HFFc6 (cell line): ENCODE measurements around the gene OLFM2. TPM values are rescaled to one million over a fixed set of nuclear protein-coding genes. Genes with fewer than 3 reads are reported as not detected.
A peak's percentile ranks its signal among the peaks of the same experiment; 100 is the strongest.

Experiments
- DNase-seq: peaks from one replicate; pipeline ENCODE4 v3.0.0-alpha.2; 2018
- H3K27ac Mint-ChIP-seq: 2 replicates; pipeline ENCODE4 v1.8.0; 2020; ENCODE audit warnings: mild to moderate bottlenecking, mixed read lengths
- H3K27me3 Mint-ChIP-seq: 2 replicates; pipeline ENCODE4 v1.8.0; 2021; ENCODE audit warnings: mild to moderate bottlenecking, moderate library complexity, mixed read lengths; ENCODE audit not compliant: insufficient read depth
- H3K36me3 Mint-ChIP-seq: 2 replicates; pipeline ENCODE4 v1.8.0; 2021; ENCODE audit warnings: low read depth, mixed read lengths
- H3K4me1 Mint-ChIP-seq: 2 replicates; pipeline ENCODE4 v1.8.0; 2020; ENCODE audit warnings: low read depth, mixed read lengths
- H3K4me3 Mint-ChIP-seq: 2 replicates; pipeline ENCODE4 v1.8.0; 2020; ENCODE audit warnings: mild to moderate bottlenecking, moderate library complexity, mixed read lengths
- H3K9me3 Mint-ChIP-seq: 2 replicates; pipeline ENCODE4 v1.8.0; 2020; ENCODE audit warnings: mild to moderate bottlenecking, mixed read lengths
- CTCF ChIP-seq: fragments of 200-600 bp; sonication (generic); IDR thresholded peaks from 2 replicates; pipeline ENCODE4 v1.5.0; 2021; ENCODE audit warnings: antibody characterized with exemption, mild to moderate bottlenecking
- total RNA-seq, 6 experiments: library from RNA; stranded (reverse); fragmentation: NEBNext Ultra II Directional; extraction: Animal tissue kit (Norgen Biotek cat#: 25700); gene quantifications; 2 replicates in 1 of 6; 3 replicates in 5 of 6; pipeline ENCODE4 v1.2.3, GENCODE V29; 2021

The OLFM2 gene
- total RNA-seq, 6 experiments from 2014 or later: 1.9 to 7.0 (median 6.3) TPM

GRCh38 chr19:9941671-9942070 lies 5.4 kb upstream of the OLFM2 start:
- H3K9me3 Mint-ChIP-seq: peaks cover 17% of the 10 kb centered on the region; the same call in 1 of the 2 replicates
- H3K4me1 Mint-ChIP-seq: peaks cover 27% of the 10 kb centered on the region
- no peak for DNase-seq
- no peak for TF ChIP-seq CTCF
- peaks cover 11% of the 10 kb centered on the region for H3K36me3 Mint-ChIP-seq
- no peak overlapping the region for H3K27ac Mint-ChIP-seq
- H3K27me3 Mint-ChIP-seq: peaks cover 20% of the 10 kb centered on the region
- no peak overlapping the region for H3K4me3 Mint-ChIP-seq

- Mint-ChIP-seq H3K27me3 (peaks cover 20% of the 10 kb centered on the region), H3K36me3 (peaks cover 11% of the 10 kb centered on the region), H3K4me3 (no peak overlapping the region), H3K27ac (no peak overlapping the region), H3K9me3 (peaks cover 17% of the 10 kb centered on the region; the same call in 1 of the 2 replicates), H3K4me1 (peaks cover 27% of the 10 kb centered on the region)
- DNase-seq: peak; percentile 24
- no peak for TF ChIP-seq CTCF
These were observed 4.9 kb upstream of the OLFM2 start for GRCh38 chr19:9941231-9941630.

- peak; percentile 62 for DNase-seq
- Mint-ChIP-seq H3K36me3 (peaks cover 11% of the 10 kb centered on the region), H3K27me3 (peaks cover 22% of the 10 kb centered on the region), H3K4me3 (no peak overlapping the region), H3K27ac (no peak overlapping the region), H3K4me1 (peaks cover 28% of the 10 kb centered on the region), H3K9me3 (peaks cover 17% of the 10 kb centered on the region; the same call in 1 of the 2 replicates)
- no peak for TF ChIP-seq CTCF
These were observed 4.5 kb upstream of the OLFM2 start for GRCh38 chr19:9940778-9941177.

GRCh38 chr19:9939301-9939913 lies 3.1 kb upstream of the OLFM2 start:
- no peak overlapping the region for H3K27ac Mint-ChIP-seq
- H3K4me1 Mint-ChIP-seq: peaks cover 26% of the 10 kb centered on the region
- DNase-seq: no peak
- H3K36me3 Mint-ChIP-seq: peaks cover 11% of the 10 kb centered on the region
- H3K4me3 Mint-ChIP-seq: no peak overlapping the region
- peaks cover 17% of the 10 kb centered on the region; the same call in 1 of the 2 replicates for H3K9me3 Mint-ChIP-seq
- no peak for TF ChIP-seq CTCF
- H3K27me3 Mint-ChIP-seq: peaks cover 34% of the 10 kb centered on the region

- no peak overlapping the region for H3K27ac Mint-ChIP-seq
- TF ChIP-seq CTCF: no peak
- H3K4me1 Mint-ChIP-seq: peaks cover 32% of the 10 kb centered on the region
- H3K9me3 Mint-ChIP-seq: peaks cover 5% of the 10 kb centered on the region; the same call in 1 of the 2 replicates
- H3K27me3 Mint-ChIP-seq: peaks cover 40% of the 10 kb centered on the region
- H3K36me3 Mint-ChIP-seq: peaks cover 5% of the 10 kb centered on the region; the same call in 1 of the 2 replicates
- DNase-seq: no peak
- H3K4me3 Mint-ChIP-seq: peak overlapping the region; percentile 36; the same call in 1 of the 2 replicates
These were observed 691 bp upstream of the OLFM2 start for GRCh38 chr19:9937001-9937411.
